Measurements from ENCODE around the gene TRIM3.

DNA sequence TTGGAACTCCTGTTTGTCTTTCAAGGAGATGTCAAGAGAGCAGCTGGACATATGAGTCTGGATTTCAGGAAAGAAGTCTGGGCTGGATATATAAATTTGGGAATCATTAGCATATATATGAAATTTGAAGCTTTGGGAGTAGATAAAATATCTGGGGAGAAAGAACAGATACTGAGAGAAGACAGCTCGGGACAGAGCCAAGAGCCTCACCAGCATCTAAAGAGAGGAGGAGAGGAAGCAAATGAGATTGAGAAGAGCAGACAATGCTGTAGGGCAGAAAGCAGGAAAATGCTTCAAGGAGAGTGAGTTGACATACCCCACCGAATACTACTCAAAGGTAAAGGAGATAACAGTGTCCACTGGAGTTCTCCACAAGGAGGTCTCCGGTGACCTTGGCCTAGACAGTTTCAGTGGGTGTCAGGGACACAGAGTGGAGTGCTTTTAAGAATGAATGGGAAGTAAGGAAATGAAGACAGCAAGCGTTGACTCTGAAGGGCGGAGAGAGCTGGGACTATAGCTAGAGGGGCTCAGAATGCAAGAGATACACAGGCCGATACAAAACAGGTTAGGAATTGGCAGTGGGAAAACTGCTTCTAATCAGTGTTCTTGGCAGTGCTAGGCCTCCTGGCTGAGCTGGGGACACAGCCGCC lies 55.7 kb downstream of the TRIM3 start:
- TF ChIP-seq POLR2AphosphoS5 (IDR thresholded peaks at IDR 0.05; ENCODE audit: borderline replicate concordance, low read depth, low read length) (no peak), EZH2 (IDR thresholded peaks at IDR 0.05) (no peak), FOXP2 (optimal IDR thresholded peaks at IDR 0.05; ENCODE audit: control extremely low read depth, extremely low read length, insufficient read depth) (no peak)
